HG02840 (cell line): ENCODE measurements around the gene OR9A4.

ENCODE experiments used
- ATAC-seq: cut with Tn5 transposase; IDR thresholded peaks from one replicate; pipeline ENCODE4 v1.9.1; 2021; ENCODE audit warnings: mild to moderate bottlenecking, moderate library complexity, moderate number of reproducible peaks; ENCODE audit not compliant: unreplicated experiment, low FRiP score

Gene OR9A4

GRCh38 chr7:141945356-141945755 lies 29.2 kb downstream of the OR9A4 start:
- ATAC-seq: no peak

GRCh38 chr7:141946796-141947195 lies 30.6 kb downstream of the OR9A4 start, which contains the start of gene CLEC5A:
CLEC5A (minus strand) TSS chr7:141946974; CDS start chr7:141946292, 682 bp downstream.
- ATAC-seq: no peak

GRCh38 chr7:141949021-141949420 lies 32.8 kb downstream of the OR9A4 start:
- no peak for ATAC-seq

GRCh38 chr7:141949451-141949850 lies 33.3 kb downstream of the OR9A4 start:
- no peak for ATAC-seq

- no peak for ATAC-seq
Observed at GRCh38 chr7:141949911-141950310, 33.7 kb downstream of the OR9A4 start.

GRCh38 chr7:141950806-141951205 lies 34.6 kb downstream of the OR9A4 start:
- ATAC-seq: no peak

- ATAC-seq: no peak
Observed at GRCh38 chr7:141952461-141952860, 36.3 kb downstream of the OR9A4 start.

- no peak for ATAC-seq
Observed at GRCh38 chr7:141954334-141954733, 38.1 kb downstream of the OR9A4 start.

GRCh38 chr7:141956084-141956483 lies 39.9 kb downstream of the OR9A4 start:
- no peak for ATAC-seq

- no peak for ATAC-seq
Observed at GRCh38 chr7:141960687-141961422, 44.7 kb downstream of the OR9A4 start.
